M059J (cell line): Measurements from ENCODE around the gene SLC20A1. TPM values are rescaled to one million over a fixed set of nuclear protein-coding genes. Genes with fewer than 3 reads are reported as not detected.
"Not testable (repeated sequence)": the region's sequence is repeated elsewhere in the genome, so short reads cannot be mapped to it uniquely, and the experiment has no call there.

Experiments used
- DNase-seq: peaks from one replicate; pipeline ENCODE4 v3.0.0-alpha.2; 2012; ENCODE audit warnings: low read depth
- total RNA-seq: library from RNA; depleted of rRNA; stranded (reverse); fragments of >200 nt; shearing (Covaris generic); gene quantifications from 2 replicates; pipeline ENCODE4 v1.2.3, GENCODE V29; 2014

SLC20A1 gene
- total RNA-seq, 1 experiment from 2014 or later: 70.1 TPM

DNA sequence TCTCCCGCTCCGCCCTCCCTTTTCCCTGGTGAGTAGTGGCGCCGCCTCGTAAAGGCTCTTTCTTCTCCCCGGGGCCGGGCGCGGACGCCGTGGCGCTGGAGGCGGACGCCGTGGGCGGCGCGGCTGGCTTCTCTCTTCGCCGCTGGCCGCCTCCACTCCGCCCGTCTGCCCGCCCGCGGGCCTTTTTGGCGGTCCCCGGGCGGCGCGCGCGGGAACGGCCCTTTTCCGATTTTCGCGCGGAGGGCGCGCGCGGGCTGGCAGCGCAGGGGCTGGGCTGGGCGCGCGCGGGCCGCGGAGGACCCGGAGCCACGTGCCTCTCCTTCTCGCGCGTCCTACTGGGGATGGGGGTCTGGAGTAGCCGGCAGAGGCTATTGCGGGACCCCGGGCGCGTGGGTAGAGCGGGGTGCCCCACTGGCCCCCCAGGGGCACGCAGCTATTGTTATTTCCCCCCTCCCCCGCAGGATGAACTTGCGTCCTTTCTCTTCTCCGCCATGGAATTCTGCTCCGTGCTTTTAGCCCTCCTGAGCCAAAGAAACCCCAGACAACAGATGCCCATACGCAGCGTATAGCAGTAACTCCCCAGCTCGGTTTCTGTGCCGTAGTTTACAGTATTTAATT lies 472 bp downstream of the SLC20A1 start:
- no peak for DNase-seq

DNA sequence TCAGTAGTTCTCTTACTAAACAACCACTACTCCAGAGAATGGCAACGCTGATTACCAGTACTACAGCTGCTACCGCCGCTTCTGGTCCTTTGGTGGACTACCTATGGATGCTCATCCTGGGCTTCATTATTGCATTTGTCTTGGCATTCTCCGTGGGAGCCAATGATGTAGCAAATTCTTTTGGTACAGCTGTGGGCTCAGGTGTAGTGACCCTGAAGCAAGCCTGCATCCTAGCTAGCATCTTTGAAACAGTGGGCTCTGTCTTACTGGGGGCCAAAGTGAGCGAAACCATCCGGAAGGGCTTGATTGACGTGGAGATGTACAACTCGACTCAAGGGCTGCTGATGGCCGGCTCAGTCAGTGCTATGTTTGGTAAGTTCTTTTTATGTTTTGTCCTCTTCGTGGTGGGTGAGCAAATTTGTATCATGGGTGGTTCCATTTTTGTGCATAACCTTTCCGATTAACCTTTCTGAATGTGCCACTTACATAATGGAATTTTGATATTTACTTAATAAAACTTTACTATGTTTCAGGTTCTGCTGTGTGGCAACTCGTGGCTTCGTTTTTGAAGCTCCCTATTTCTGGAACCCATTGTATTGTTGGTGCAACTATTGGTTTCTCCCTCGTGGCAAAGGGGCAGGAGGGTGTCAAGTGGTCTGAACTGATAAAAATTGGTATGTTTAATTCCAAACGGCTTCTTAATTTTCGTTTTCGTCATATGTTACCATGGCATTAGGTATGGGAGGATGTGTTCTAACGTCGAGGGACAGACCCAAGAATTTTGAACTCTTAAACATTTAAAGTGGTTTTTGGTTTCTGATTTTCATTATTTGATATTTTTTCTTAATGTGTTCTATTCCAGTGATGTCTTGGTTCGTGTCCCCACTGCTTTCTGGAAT lies 1.3 kb downstream of the SLC20A1 start:
- DNase-seq: no peak

GRCh38 chr2:112648081-112648480 lies 2.3 kb downstream of the SLC20A1 start:
- DNase-seq: no peak

- DNase-seq: no peak
Observed at GRCh38 chr2:112656679-112657078, 10.9 kb downstream of the SLC20A1 start.

- no peak for DNase-seq
Observed at GRCh38 chr2:112658301-112658700, 12.6 kb downstream of the SLC20A1 start.

GRCh38 chr2:112658839-112659667 lies 13.3 kb downstream of the SLC20A1 start:
- no peak for DNase-seq

DNA sequence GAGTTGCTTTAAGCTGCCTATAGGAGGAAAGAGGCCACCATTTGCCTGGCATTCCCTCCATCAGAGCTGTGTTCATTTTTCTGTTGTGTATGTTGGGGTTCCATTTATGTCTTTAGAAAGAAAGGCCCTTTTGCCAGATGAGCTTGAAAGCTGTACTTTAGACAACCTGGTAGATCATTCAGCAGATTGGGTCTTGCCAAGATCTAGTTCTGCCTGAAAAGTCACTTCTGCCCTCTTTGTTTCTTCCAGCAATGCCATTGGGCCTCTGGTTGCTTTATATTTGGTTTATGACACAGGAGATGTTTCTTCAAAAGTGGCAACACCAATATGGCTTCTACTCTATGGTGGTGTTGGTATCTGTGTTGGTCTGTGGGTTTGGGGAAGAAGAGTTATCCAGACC lies 14.4 kb downstream of the SLC20A1 start:
- DNase-seq: no peak

DNA sequence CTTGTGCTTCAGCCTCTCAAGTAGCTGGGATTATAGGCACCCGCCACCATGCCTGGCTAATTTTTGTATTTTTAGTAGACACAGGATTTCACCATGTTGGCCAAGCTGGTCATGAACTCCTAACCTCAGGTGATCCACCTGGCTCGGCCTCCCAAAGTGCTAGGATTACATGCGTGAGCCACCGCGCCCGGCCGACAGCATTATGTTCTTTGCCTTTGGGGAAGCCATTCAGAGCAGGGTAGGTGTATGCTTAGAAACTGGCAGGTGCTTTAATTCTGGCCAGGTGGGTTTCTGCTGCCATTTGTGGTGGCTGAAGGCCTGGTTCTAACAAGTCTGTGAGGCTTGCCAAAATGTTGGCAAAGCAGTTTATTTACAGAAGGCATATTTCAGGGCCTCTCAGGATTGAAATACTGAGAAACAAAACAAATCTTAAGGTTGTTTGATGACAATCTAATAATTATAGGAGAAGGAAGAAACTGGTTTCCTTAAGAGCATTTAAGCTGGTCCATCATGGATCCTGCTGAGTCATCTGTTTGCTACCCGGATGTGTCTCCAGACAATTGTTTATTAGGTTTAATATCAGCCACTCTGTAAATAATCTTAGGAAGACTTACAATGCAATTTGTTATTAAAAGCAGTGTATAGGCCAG lies 16.0 kb downstream of the SLC20A1 start:
- no peak for DNase-seq

- no peak for DNase-seq
Observed at GRCh38 chr2:112662704-112663103, 17.0 kb downstream of the SLC20A1 start.

DNA sequence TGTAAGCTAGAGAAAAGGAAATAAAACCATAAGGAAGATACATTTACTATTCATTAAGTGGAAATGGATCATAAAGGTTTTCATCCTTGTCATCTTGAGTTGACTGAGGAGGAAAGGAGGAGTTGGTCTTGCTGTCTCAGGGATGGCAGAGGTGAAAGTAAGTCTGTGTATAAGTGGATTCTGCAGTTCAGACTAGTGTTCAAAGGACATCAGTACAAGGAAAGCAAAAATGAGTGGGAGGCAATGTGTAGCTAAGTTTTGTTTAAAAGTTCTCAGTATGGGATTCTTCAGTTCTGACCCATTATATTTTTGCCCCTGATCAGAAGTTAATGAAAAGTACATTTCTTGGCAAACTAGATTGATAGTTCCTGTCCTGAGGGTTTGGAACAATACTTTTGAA lies 18.9 kb downstream of the SLC20A1 start:
- no peak for DNase-seq

- no peak for DNase-seq
Observed at GRCh38 chr2:112665113-112665780, 19.5 kb downstream of the SLC20A1 start.

GRCh38 chr2:112666761-112667122 lies 21.0 kb downstream of the SLC20A1 start:
- no peak for DNase-seq

DNA sequence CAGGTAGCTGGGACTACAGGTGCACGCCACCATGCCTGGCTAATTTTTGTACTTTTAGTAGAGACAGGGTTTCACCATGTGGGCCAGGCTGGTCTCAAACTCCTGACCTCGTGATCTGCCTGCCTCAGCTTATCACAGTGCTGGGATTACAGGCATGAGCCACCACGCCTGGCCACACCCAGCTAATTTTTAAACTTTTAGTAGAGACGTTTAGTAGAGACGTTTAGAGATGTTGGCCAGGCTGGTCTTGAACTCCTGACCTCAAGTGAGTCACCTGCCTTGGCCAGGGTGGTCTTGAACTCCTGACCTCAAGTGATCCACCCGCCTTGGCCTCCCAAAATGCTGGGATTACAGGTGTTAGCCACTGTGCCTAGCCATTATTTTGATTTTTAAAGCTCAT lies 21.8 kb downstream of the SLC20A1 start:
- DNase-seq: not testable (repeated sequence)

- no peak for DNase-seq
Observed at GRCh38 chr2:112669667-112670066, 23.9 kb downstream of the SLC20A1 start.

DNA sequence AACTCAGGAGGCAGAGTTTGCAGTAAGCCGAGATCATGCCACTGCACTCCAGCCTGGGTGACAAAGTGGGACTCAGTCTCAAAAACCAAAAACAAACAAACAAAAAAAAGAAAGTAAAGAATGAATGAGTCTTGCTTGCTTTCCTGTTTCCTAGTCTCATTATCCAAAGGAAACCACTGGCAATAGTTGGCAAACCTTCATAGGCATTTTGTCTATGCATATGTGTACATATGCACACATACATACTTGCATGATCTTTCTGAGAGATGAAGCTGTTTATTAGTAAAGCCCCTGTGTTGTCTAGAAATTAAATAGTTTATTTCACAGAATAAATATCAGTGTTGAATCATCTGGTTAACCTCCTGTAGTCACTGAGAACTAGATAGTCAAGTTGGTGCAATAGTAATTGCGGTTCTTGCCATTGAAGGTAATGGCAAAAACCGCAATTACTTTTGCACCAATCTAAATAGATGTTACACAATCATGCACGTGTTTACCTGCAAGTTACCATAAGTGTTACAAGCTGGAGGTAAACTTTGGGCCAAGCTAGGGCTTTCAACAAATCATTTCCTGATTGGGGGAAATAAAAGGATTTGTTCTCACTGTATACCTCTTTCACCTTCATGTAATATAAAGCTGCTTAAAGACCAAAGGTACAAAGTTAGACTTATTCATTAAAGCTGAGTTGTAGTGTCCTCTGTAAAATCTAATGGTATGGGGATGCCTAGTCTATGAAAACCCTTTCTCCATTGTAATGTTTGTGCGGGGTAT lies 24.7 kb downstream of the SLC20A1 start:
- DNase-seq: no peak

DNA sequence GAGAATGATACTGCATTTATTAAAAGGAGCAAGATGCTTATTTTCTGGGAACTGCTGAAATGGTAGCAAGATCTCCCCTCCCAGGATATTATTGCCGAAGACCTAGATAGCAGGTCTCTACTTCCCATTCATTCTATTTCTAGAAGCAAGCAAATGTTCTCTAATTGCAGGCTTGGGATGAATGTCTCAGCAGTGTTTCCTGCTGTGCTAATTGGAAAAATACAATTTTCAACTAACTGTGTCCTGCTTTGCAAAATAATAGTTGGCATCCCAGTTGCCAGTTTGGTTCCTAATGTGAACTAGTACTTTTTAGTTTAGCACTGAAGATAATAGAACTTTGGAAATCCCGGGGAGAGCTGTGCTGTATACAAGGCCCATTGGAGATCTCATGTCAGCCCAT lies 26.1 kb downstream of the SLC20A1 start:
- DNase-seq: no peak

DNA sequence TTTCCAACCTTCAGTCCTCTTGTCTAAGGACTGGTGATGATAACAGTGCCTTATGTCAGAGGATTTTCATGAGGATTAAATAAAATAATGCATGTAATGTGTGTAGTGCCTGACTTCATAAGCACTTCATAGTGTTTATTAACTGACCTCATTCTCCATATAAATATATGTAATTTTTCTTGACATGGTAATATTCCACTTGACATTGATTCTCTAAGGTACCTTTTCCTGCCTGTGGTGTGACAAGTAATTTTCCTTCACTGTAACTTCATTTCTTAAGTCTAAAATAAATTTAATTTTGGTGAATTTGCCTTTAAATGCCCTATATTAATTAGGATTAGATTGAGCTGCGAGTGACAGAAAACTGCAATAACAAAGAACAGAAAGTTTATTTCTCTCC lies 27.3 kb downstream of the SLC20A1 start:
- DNase-seq: no peak

DNA sequence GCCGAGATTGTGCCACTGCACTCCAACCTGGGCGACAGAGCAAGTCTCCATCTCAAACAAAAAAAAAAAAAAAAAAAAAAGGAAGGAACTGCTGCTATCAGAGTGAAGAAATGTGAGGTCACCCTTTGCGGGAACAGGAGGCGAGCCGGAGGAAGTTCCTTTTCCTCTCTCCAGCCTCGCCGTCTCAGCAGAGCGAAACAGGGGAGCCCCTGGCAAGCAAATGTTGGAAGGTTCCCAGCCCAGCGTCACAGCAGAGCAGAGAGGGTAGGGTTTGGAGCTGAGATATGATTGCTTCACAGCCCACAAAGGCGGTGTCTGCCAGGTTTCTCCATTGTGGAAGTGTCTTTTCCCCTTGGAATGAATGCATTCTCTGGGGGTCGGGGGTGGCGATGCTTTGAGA lies 28.5 kb downstream of the SLC20A1 start:
- no peak for DNase-seq

DNA sequence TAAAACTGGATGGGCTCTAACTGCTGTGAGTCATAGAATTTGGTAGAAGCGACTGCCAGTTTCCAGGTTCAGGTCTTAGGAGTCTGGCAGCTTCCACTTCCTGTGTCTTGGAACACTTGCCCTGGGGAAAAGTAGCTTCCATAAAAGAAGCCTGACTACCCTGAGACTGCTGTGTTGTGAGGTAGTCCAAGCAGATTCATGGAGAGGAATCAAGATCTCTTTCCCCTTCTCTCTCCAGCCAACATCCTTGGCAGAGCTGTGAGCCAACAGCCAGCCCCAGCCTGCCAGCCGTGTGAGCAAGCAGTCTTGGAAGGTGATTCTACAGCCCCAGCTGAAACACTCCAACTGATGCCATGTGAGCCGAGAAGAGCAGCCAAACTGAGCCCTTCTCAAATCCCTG lies 33.7 kb downstream of the SLC20A1 start:
- peak; percentile 83 for DNase-seq

- DNase-seq: peak; percentile 50
Observed at GRCh38 chr2:112680666-112681101, 34.9 kb downstream of the SLC20A1 start.

- no peak for DNase-seq
Observed at GRCh38 chr2:112682101-112682500, 36.4 kb downstream of the SLC20A1 start.
